ENCODE measurements around the gene RAD51B. TPM values are rescaled to one million over a fixed set of nuclear protein-coding genes. Genes with fewer than 3 reads are reported as not detected.

RAD51B gene
- total RNA-seq, 4 donors from 2014 or later, result 6.2 to 39.9 (median 12.9) TPM

DNA sequence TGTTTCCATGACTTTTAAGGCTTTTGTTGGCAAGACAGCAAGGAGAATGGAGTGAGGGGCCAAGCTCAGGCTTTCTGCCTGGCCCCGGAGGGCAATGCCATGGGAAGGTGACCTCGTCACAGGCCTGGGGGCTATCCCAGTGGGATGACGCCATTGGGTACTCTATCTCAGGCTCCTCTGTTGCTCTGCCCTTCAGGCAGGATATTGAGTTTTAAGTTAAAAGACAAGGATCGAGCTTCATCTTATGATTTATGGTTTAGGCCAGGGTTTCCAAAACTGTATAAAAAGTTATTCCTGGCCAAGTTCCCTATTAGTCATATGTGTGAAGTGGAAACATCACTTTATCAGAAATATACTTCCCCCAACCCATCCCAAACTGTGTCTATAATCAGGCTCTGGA is 845.6 kb downstream of the RAD51B start:
- no peaks in the 10 kb centered on the region for H3K27me3 ChIP-seq
- intact Hi-C loops (cut with DNase I), result no loop called here
- no peak for DNase-seq
- peak overlapping the region; percentile 35 to 85 (median 80) for H3K27ac ChIP-seq
- TF ChIP-seq, protein P1, sequence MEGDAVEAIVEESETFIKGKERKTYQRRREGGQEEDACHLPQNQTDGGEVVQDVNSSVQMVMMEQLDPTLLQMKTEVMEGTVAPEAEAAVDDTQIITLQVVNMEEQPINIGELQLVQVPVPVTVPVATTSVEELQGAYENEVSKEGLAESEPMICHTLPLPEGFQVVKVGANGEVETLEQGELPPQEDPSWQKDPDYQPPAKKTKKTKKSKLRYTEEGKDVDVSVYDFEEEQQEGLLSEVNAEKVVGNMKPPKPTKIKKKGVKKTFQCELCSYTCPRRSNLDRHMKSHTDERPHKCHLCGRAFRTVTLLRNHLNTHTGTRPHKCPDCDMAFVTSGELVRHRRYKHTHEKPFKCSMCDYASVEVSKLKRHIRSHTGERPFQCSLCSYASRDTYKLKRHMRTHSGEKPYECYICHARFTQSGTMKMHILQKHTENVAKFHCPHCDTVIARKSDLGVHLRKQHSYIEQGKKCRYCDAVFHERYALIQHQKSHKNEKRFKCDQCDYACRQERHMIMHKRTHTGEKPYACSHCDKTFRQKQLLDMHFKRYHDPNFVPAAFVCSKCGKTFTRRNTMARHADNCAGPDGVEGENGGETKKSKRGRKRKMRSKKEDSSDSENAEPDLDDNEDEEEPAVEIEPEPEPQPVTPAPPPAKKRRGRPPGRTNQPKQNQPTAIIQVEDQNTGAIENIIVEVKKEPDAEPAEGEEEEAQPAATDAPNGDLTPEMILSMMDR (IDR thresholded peaks at IDR 0.05), result no peak
- no peak for TF ChIP-seq POLR2A (IDR thresholded peaks at IDR 0.05)
- peaks cover 4 to 80% (median 47%) of the 10 kb centered on the region in 3 donors for H3K4me1 ChIP-seq
- 33 to 38% methylated on average over 1 to 2 of the region's 4 CpGs for WGBS, 2 donors
- H3K4me3 ChIP-seq, result no peak overlapping the region
- H3K9me3 ChIP-seq, result no peaks in the 10 kb centered on the region
- no peaks in the 10 kb centered on the region for H3K36me3 ChIP-seq

DNA sequence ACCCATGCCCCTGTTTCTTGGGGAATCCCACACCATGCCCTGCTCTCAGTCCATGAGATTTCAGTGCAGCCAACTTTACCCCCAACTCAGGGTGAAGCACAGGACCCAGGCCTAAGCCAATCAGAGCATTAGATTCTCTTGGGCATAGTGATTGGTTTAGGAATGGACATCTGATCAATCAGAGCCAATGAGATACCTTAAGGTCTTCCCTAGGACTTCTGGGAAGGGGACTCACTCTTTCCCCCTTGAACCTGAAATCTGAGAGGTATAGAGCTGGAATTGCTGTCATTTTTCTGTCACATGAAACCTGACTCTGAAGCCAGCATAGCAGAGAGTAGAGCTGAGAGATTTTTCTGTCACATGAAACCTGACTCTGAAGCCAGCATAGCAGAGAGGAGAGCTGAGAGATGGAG is 846.2 kb downstream of the RAD51B start:
- DNase-seq, result no peak
- Histone ChIP-seq H3K27me3 (no peaks in the 10 kb centered on the region), H3K36me3 (no peaks in the 10 kb centered on the region), H3K9me3 (no peaks in the 10 kb centered on the region), H3K27ac (peak overlapping the region in 3 of 4 donors; percentile 79 to 85 (median 80)), H3K4me3 (no peak overlapping the region), H3K4me1 (peaks cover 4 to 85% (median 54%) of the 10 kb centered on the region in 3 donors)
- intact Hi-C loops (cut with DNase I), result no loop called here
- no peak for TF ChIP-seq POLR2A (IDR thresholded peaks at IDR 0.05)
- TF ChIP-seq, protein P1 (IDR thresholded peaks at IDR 0.05), result no peak

DNA sequence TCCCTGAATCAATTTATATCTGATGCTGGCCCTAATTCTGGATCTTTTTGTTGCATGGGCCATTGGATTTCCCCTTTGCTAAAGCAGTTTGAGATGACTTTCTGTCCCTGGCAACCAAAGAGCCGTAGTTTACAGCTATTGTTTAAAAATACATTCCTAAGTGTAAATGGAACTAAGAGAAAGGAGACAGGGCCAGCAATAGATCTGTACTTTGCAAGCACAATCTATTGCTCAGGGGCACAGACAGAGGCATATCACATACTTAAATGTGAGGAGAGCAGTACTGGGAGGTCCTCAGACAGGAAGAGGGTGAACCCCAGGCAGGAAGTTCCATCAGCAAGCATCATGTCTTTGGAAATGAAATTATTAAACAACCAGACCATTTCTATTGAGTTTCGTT is 846.7 kb downstream of the RAD51B start:
- peaks cover 4 to 89% (median 57%) of the 10 kb centered on the region in 3 donors for H3K4me1 ChIP-seq
- no peaks in the 10 kb centered on the region for H3K9me3 ChIP-seq
- no peak for TF ChIP-seq POLR2A (IDR thresholded peaks at IDR 0.05)
- TF ChIP-seq, protein P1 (IDR thresholded peaks at IDR 0.05), result no peak
- no peak for DNase-seq
- 45 to 52% methylated on average over 2 of the region's 2 CpGs for WGBS, 2 donors
- H3K36me3 ChIP-seq, result no peaks in the 10 kb centered on the region
- intact Hi-C loops (cut with DNase I), result no loop called here
- peak overlapping the region in 3 of 4 donors; percentile 79 to 85 (median 80) for H3K27ac ChIP-seq
- H3K4me3 ChIP-seq, result no peak overlapping the region
- no peaks in the 10 kb centered on the region for H3K27me3 ChIP-seq

DNA sequence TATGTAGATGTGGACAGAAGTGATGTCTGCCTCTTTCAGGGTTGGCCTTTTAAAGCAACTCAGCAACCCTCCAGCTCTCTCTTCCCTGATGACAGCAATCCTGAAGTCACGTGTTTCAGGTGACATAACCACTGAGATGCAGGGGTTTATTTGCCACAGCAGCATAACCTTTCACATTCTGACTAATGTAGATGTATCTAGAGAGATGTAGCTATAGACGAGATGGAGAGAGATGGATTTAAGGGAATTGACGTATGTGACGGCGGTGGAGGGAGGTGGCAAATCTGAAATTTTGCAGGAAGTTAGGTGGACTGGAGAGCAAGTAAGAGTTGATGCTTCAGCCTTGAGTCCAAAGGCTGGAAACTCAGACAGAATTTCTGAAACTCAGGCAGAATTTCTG is 847.3 kb downstream of the RAD51B start:
- H3K27ac ChIP-seq, result peak overlapping the region; percentile 25 to 86 (median 80)
- intact Hi-C loops (cut with DNase I), result no loop called here
- H3K4me3 ChIP-seq, result no peak overlapping the region
- WGBS, 2 donors, result 91 to 92% methylated on average over 5 of the region's 5 CpGs
- TF ChIP-seq, protein P1 (IDR thresholded peaks at IDR 0.05), result no peak
- TF ChIP-seq POLR2A (IDR thresholded peaks at IDR 0.05), result no peak
- H3K36me3 ChIP-seq, result no peaks in the 10 kb centered on the region
- H3K27me3 ChIP-seq, result no peaks in the 10 kb centered on the region
- no peaks in the 10 kb centered on the region for H3K9me3 ChIP-seq
- DNase-seq, result no peak
- H3K4me1 ChIP-seq, result peaks cover 4 to 96% (median 63%) of the 10 kb centered on the region in 3 donors

DNA sequence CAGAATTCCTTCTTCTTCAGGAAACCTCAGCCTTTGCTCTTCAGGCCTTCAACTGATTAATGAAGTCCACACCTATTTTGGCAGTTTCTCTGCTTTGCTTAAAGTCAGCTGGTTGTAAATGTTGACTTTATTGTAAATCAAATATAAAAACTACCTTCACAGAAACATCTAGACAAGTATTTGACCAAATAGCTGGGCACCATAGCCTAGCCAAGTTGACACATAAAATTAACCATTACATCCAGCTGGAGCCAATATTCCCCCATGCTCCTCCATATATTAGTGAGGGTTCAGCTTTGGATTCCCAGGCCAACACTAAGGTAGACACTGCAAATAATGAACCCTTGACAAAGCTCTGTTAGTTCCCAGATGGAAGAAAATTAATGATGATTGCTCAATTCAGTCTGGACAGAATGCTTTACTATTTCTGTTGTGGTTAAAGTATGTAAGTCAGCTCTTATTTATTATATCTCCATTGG is 847.8 kb downstream of the RAD51B start:
- Histone ChIP-seq H3K9me3 (no peaks in the 10 kb centered on the region), H3K4me1 (peaks cover 6 to 100% (median 66%) of the 10 kb centered on the region in 3 donors), H3K36me3 (no peaks in the 10 kb centered on the region), H3K27me3 (no peaks in the 10 kb centered on the region), H3K4me3 (no peak overlapping the region), H3K27ac (peak overlapping the region; percentile 54 to 86 (median 80))
- intact Hi-C loops (cut with DNase I), result no loop called here
- TF ChIP-seq, protein P1 (IDR thresholded peaks at IDR 0.05), result no peak
- TF ChIP-seq POLR2A (IDR thresholded peaks at IDR 0.05), result no peak
- no peak for DNase-seq
